K562 (cell line): Measurements from ENCODE around the gene SYT3. TPM values are rescaled to one million over a fixed set of nuclear protein-coding genes. Genes with fewer than 3 reads are reported as not detected.
A peak's percentile ranks its signal among the peaks of the same experiment; 100 is the strongest.
"Not testable (repeated sequence)": the region's sequence is repeated elsewhere in the genome, so short reads cannot be mapped to it uniquely, and the experiment has no call there.

Experiments used
- ATAC-seq: fragments of 200-7000 bp; cut with Tn5 transposase; 3 replicates; pipeline ENCODE4 v1.9.1; 2020; ENCODE audit warnings: moderate library complexity
- BruUV-seq: library from RNA; stranded (reverse); fragments of 400-500 nt; replicated peaks from 2 replicates; lab custom pipeline; 2021; lab: Mats Ljungman, UMichigan
- CTCF ChIA-PET: fragments of 300-600 bp; formaldehyde crosslinking; extraction: SDS; loops from one replicate; lab custom pipeline; 2021; ENCODE audit warnings: low intra/inter-chr PET ratio; lab: Yijun Ruan, JAX
- POLR2A ChIA-PET: fragments of 300-600, 350-650 bp; sonication (Branson Sonifier 250); formaldehyde crosslinking; extraction: SDS; loops from one replicate; lab custom pipeline; 2021; ENCODE audit warnings: antibody characterized with exemption, inconsistent platforms; lab: Yijun Ruan, JAX
- DNase-seq, 4 experiments: peaks; one replicate each; pipeline versions ENCODE4 v3.0.0 to v3.0.0-alpha.2; 2011 to 2018; ENCODE audit warnings: low spot score in 3 of 4, mixed read lengths in 3 of 4; ENCODE audit errors: extremely low read depth in 1 of 4
- FAIRE-seq: peaks from 2 replicates; lab custom pipeline; 2011; peaks lifted over from hg19 to GRCh38; lab: Jason Lieb, UNC
- H2AFZ ChIP-seq: 2 replicates; pipeline ENCODE4 v1.6.0; 2011; ENCODE audit warnings: low read depth, low read length, control low read depth, inconsistent platforms
- H3K27ac ChIP-seq: fragments of 200-600 bp; 3 replicates; pipeline ENCODE4 v1.8.0; 2011; ENCODE audit warnings: low read depth, mild to moderate bottlenecking, control low read depth, inconsistent platforms, low read length, moderate library complexity, mixed read lengths; ENCODE audit errors: extremely low read depth
- H3K27me3 ChIP-seq, 2 experiments: fragments of 300-600 bp in 1 of 2; 2 replicates in 1 of 2; 3 replicates in 1 of 2; pipeline versions ENCODE4 v1.6.0 to v1.8.0; 2011; ENCODE audit warnings: inconsistent platforms in 2 of 2, low read length in 2 of 2, mild to moderate bottlenecking in 1 of 2, mixed read lengths in 1 of 2, moderate library complexity in 1 of 2; ENCODE audit not compliant: control insufficient read depth in 2 of 2, insufficient read depth in 2 of 2
- H3K36me3 ChIP-seq: fragments of 300-600 bp; 3 replicates; pipeline ENCODE4 v1.8.0; 2011; ENCODE audit warnings: mild to moderate bottlenecking, low read length, inconsistent platforms; ENCODE audit not compliant: control insufficient read depth, insufficient read depth
- H3K4me1 ChIP-seq, 2 experiments: fragments of 200-600 bp in 1 of 2; replicated peaks in 1 of 2; 2 replicates in 1 of 2; 3 replicates in 1 of 2; pipeline versions ENCODE4 v1.5.1 to v1.8.0; 2011; ENCODE audit warnings: inconsistent platforms in 2 of 2, low read length in 2 of 2, mild to moderate bottlenecking in 1 of 2, mixed read lengths in 1 of 2, moderate library complexity in 1 of 2; ENCODE audit not compliant: control insufficient read depth in 2 of 2, insufficient read depth in 2 of 2
- H3K4me2 ChIP-seq: 2 replicates; pipeline ENCODE4 v1.6.1; 2011; ENCODE audit warnings: low read length, control low read depth, inconsistent platforms, mixed read lengths; ENCODE audit not compliant: insufficient read depth
- H3K4me3 ChIP-seq: fragments of 200-600 bp; sonication (generic), shearing (Covaris generic); 2 replicates; pipeline ENCODE4 v1.5.1; 2016; ENCODE audit warnings: control low read depth, inconsistent platforms
- H3K79me2 ChIP-seq: fragments of 200-600 bp; 3 replicates; pipeline ENCODE4 v1.8.0; 2011; ENCODE audit warnings: low read length, inconsistent platforms; ENCODE audit not compliant: control insufficient read depth, insufficient read depth
- H3K9ac ChIP-seq, 2 experiments: 2 replicates each; pipeline versions ENCODE4 v1.6.0 to v1.6.1; 2011; ENCODE audit warnings: low read depth in 2 of 2, low read length in 2 of 2, control low read depth in 1 of 2, inconsistent platforms in 1 of 2, mild to moderate bottlenecking in 1 of 2, mixed read lengths in 1 of 2; ENCODE audit not compliant: insufficient read depth in 1 of 2
- H3K9me1 ChIP-seq: one replicate; pipeline ENCODE4 v1.6.0; 2011; ENCODE audit warnings: inconsistent platforms, mild to moderate bottlenecking, low read length, moderate library complexity; ENCODE audit not compliant: control insufficient read depth, insufficient read depth
- H3K9me3 ChIP-seq: replicated peaks from 2 replicates; pipeline ENCODE4 v1.5.1; 2011; ENCODE audit warnings: low read depth, low read length, inconsistent platforms; ENCODE audit not compliant: control insufficient read depth, insufficient read depth
- H4K20me1 ChIP-seq: replicated peaks from 2 replicates; pipeline ENCODE4 v1.6.1; 2011; ENCODE audit warnings: low read length, inconsistent platforms, mixed read lengths; ENCODE audit not compliant: control insufficient read depth, insufficient read depth
- CHD2 ChIP-seq: IDR thresholded peaks from 2 replicates; pipeline ENCODE4 v1.6.1; 2011; ENCODE audit warnings: low read depth, low read length
- CREM ChIP-seq: IDR thresholded peaks from 2 replicates; pipeline ENCODE4 v1.6.1; 2014; ENCODE audit warnings: antibody characterized with exemption, low read depth
- ETV6 ChIP-seq, 3 experiments: fragments of 150-350 bp in 1 of 3; sonication (generic) in 1 of 3; formaldehyde crosslinking in 1 of 3; IDR thresholded peaks; 2 replicates each; pipeline versions ENCODE4 v1.6.1 to v1.8.0; 2014 to 2022; ENCODE audit warnings: borderline replicate concordance in 2 of 3, low read depth in 2 of 3, antibody characterized with exemption in 1 of 3, low read length in 1 of 3, mild to moderate bottlenecking in 1 of 3, missing genetic modification reagents in 1 of 3
- L3MBTL2 ChIP-seq: fragments of 450-650 bp; IDR thresholded peaks from 2 replicates; pipeline ENCODE4 v1.6.1; 2016; ENCODE audit warnings: mild to moderate bottlenecking, moderate library complexity
- NFATC3 ChIP-seq: fragments of 450-650 bp; IDR thresholded peaks from 2 replicates; pipeline ENCODE4 v1.6.1; 2017; ENCODE audit warnings: mild to moderate bottlenecking
- RAD21 ChIP-seq, 2 experiments: fragments of 250-450 bp in 1 of 2; fragments of 450-650 bp in 1 of 2; sonication (Bioruptor Pico) in 1 of 2; formaldehyde crosslinking in 1 of 2; IDR thresholded peaks in 1 of 2; conservative IDR thresholded peaks in 1 of 2; 2 replicates each; pipeline versions ENCODE4 v1.4.0 to v1.8.0; 2020 to 2022; ENCODE audit warnings: mild to moderate bottlenecking in 2 of 2, moderate library complexity in 1 of 2
- SNIP1 ChIP-seq: fragments of 450-650 bp; IDR thresholded peaks from 2 replicates; pipeline ENCODE4 v1.7.1; 2017; ENCODE audit warnings: low read depth, mild to moderate bottlenecking
- ZBTB33 ChIP-seq: sonication (generic); formaldehyde crosslinking; IDR thresholded peaks from 2 replicates; pipeline ENCODE4 v1.8.1; 2023; ENCODE audit warnings: mild to moderate bottlenecking, missing genetic modification reagents
- ZNF143 ChIP-seq: sonication (generic); formaldehyde crosslinking; IDR thresholded peaks from 2 replicates; pipeline ENCODE4 v1.9.0; 2022; ENCODE audit warnings: mild to moderate bottlenecking, missing genetic modification reagents
- ZNF232 ChIP-seq: sonication (generic); formaldehyde crosslinking; IDR thresholded peaks from 2 replicates; pipeline ENCODE4 v1.8.0; 2022; ENCODE audit warnings: mild to moderate bottlenecking, missing genetic modification reagents
- ZSCAN32 ChIP-seq: fragments of 450-650 bp; formaldehyde crosslinking; IDR thresholded peaks from 2 replicates; pipeline ENCODE4 v1.4.0; 2020; ENCODE audit warnings: mild to moderate bottlenecking, moderate library complexity
- WGBS: fragments of 100-300 bp; shearing (Covaris generic); methylation state at CpG from one replicate; pipeline ENCODE4 v1.1.6; 2016; ENCODE audit warnings: low coverage, mixed read lengths; ENCODE audit not compliant: insufficient coverage; ENCODE audit errors: missing lambda C conversion rate; 5-methylcytosine and 5-hydroxymethylcytosine counted together
- in situ Hi-C: fragments of 300-500 bp; cut with MboI; formaldehyde crosslinking; loops from 4 replicates; pipeline ENCODE4 v1.15.0; 2018; ENCODE audit warnings: inconsistent platforms, mixed read lengths
- intact Hi-C: fragments of 100-400 bp; cut with micrococcal nuclease; formaldehyde crosslinking; loops from 2 replicates; pipeline ENCODE4 v1.14.2; 2022
- polyA plus RNA-seq, 8 experiments: library from polyadenylated mRNA; depleted of rRNA in 4 of 8; stranded (reverse) in 5 of 8; unstranded in 3 of 8; fragments of >200 nt; fragmentation: Nextera tagmentation in 2 of 8; fragmentation: Illumina TruSeq in 1 of 8; extraction: Ambion mirVana in 2 of 8; extraction: Trizol in 1 of 8; gene quantifications; 2 replicates each; pipeline versions ENCODE4 v1.2.1 to v1.2.3, GENCODE V29; 2011 to 2014; ENCODE audit warnings: inconsistent platforms in 1 of 8, missing spikeins in 1 of 8
- total RNA-seq, 7 experiments: library from RNA; depleted of rRNA in 6 of 7; stranded (reverse); fragments of >200 nt in 6 of 7; fragmentation: Illumina TruSeq in 2 of 7; extraction: Trizol in 2 of 7; gene quantifications; 2 replicates each; pipeline versions ENCODE4 v1.2.1 to v1.2.3, GENCODE V29; 2011 to 2021; ENCODE audit warnings: low replicate concordance in 1 of 7

SYT3 gene
- total and polyA plus RNA-seq, 9 of the 15 experiments (the other 6 are each of a cell fraction or from before 2014, with no cell fraction given), result 0.36 to 2.0 (median 0.54) TPM; not detected in 2

- 0 out of 2 replicates have a peak, but pooled peaks have one; percentile 29 for TF ChIP-seq ZNF143 (CRISPR knock-in tag)
- no peak for TF ChIP-seq ETV6 (IDR thresholded peaks at IDR 0.05; ENCODE audit: borderline replicate concordance in 1 of 2, low read depth in 2 of 2, low read length in 1 of 2)
- TF ChIP-seq ETV6 (CRISPR knock-in tag; IDR thresholded peaks at IDR 0.05; ENCODE audit: borderline replicate concordance), result no peak
- no peak for TF ChIP-seq ZSCAN32 (CRISPR knock-in tag)
- no peak for TF ChIP-seq ZNF232
- TF ChIP-seq, all 486 proteins: peak for 5
Observed at GRCh38 chr19:50607388-50607787, 32.3 kb downstream of the SYT3 start (continued).

GRCh38 chr19:50606059-50606836 lies 33.4 kb downstream of the SYT3 start:
- not testable (repeated sequence) for H3K9me1 ChIP-seq, BruUV-seq, H3K27ac ChIP-seq, H4K20me1 ChIP-seq, H3K9me3 ChIP-seq, H3K79me2 ChIP-seq, H3K27me3 ChIP-seq, H3K36me3 ChIP-seq
- DNase-seq, result peak in 2 of 4 experiments; percentile 44 to 62
- Histone ChIP-seq H3K4me1 (peaks cover 21 to 39% of the 10 kb centered on the region in 2 experiments), H2AFZ (peak overlapping the region; percentile 53; the same call in 1 of the 2 replicates), H3K4me3 (0 out of 2 replicates have a peak overlapping the region, but pooled peaks have one; percentile 6), H3K9ac (peak overlapping the region; percentile 51 to 81; a peak in 3 of 4 replicates), H3K4me2 (peak overlapping the region; percentile 16; the same call in 1 of the 2 replicates)
- ChIA-PET CTCF (interaction anchor here (0.6 kb wide), 1 partner anchor 53 kb away, joined by 3 read pairs; no protein-coding TSS in a partner anchor), POLR2A (interaction anchor here (0.6 kb wide), 1 partner anchor 13 kb away, joined by 3 read pairs; no protein-coding TSS in a partner anchor)
- peak; percentile 76 for ATAC-seq
- in situ Hi-C loops, result loop anchor here (5.0 kb wide), 1 partner anchor 181 kb away; no protein-coding TSS in a partner anchor
- 71% methylated on average over 17 of the region's 58 CpGs for WGBS
- peak; percentile 60 for FAIRE-seq
- intact Hi-C loops, result loop anchor here (5.0 kb wide), 2 partner anchors 101 to 176 kb away; no protein-coding TSS in a partner anchor
- TF ChIP-seq ZBTB33 (peak; percentile 98), L3MBTL2 (peak; percentile 81), NFATC3 (peak; percentile 91), CREM (peak; percentile 43; the same call in 1 of the 2 replicates), CHD2 (peak; percentile 71), RAD21 (CRISPR knock-in tag; conservative IDR thresholded peaks at IDR 0.05 in 1 of 2, IDR thresholded peaks at IDR 0.05 in 1 of 2) (peak in 1 of 2 experiments; percentile 13; a peak in 1 of 4 replicates), SNIP1 (peak; percentile 69; the same call in 1 of the 2 replicates)
